HepG2 (cell line): ENCODE results near the gene CDK5R1. TPM values are rescaled to one million over a fixed set of nuclear protein-coding genes. Genes with fewer than 3 reads are reported as not detected.

ENCODE experiments used
- ATAC-seq: fragments of 200-7000 bp; cut with Tn5 transposase; 3 replicates; pipeline ENCODE4 v1.9.1; 2020; ENCODE audit warnings: mild to moderate bottlenecking, moderate library complexity
- BruUV-seq: library from RNA; stranded (reverse); fragments of 400-500 nt; replicated peaks from 2 replicates; lab custom pipeline; 2021; lab: Mats Ljungman, UMichigan
- CTCF ChIA-PET: fragments of 300-600 bp; formaldehyde crosslinking; extraction: SDS; loops from one replicate; lab custom pipeline; 2021; ENCODE audit warnings: low total read pairs, inconsistent platforms, low intra/inter-chr PET ratio; lab: Yijun Ruan, JAX
- POLR2A ChIA-PET: fragments of 350-600 bp; sonication (Branson Sonifier 250); formaldehyde crosslinking; loops from one replicate; lab custom pipeline; 2020; ENCODE audit warnings: antibody characterized with exemption, inconsistent platforms; lab: Yijun Ruan, JAX
- DNase-seq: peaks from one replicate; pipeline ENCODE4 v3.0.0-alpha.2; 2015; ENCODE audit warnings: low spot score
- FAIRE-seq: peaks from 3 replicates; lab custom pipeline; 2011; peaks lifted over from hg19 to GRCh38; lab: Jason Lieb, UNC
- H2AFZ ChIP-seq: one replicate; pipeline ENCODE4 v1.6.1; 2011; ENCODE audit warnings: low read length, inconsistent platforms
- H3K27ac ChIP-seq: fragments of 300-600 bp; 3 replicates; pipeline ENCODE4 v1.8.0; 2011; ENCODE audit warnings: mixed run types, mild to moderate bottlenecking, mixed read lengths, low read length, inconsistent platforms; ENCODE audit not compliant: insufficient read depth; ENCODE audit errors: extremely low read length
- H3K27me3 ChIP-seq, 2 experiments: fragments of 200-600 bp in 1 of 2; 2 replicates in 1 of 2; 3 replicates in 1 of 2; pipeline versions ENCODE4 v1.6.0 to v1.8.0; 2011; ENCODE audit warnings: low read length in 2 of 2, mild to moderate bottlenecking in 2 of 2, moderate library complexity in 2 of 2, inconsistent platforms in 1 of 2; ENCODE audit not compliant: insufficient read depth in 2 of 2, control insufficient read depth in 1 of 2
- H3K36me3 ChIP-seq, 2 experiments: fragments of 200-600 bp in 1 of 2; replicated peaks in 1 of 2; 2 replicates in 1 of 2; 3 replicates in 1 of 2; pipeline versions ENCODE4 v1.5.1 to v1.8.0; 2011; ENCODE audit warnings: low read length in 2 of 2, inconsistent platforms in 1 of 2; ENCODE audit not compliant: insufficient read depth in 2 of 2, control insufficient read depth in 1 of 2
- H3K4me1 ChIP-seq: 2 replicates; pipeline ENCODE4 v1.5.1; 2012; ENCODE audit warnings: low read length, inconsistent platforms; ENCODE audit not compliant: insufficient read depth
- H3K4me2 ChIP-seq: 2 replicates; pipeline ENCODE4 v1.6.0; 2011; ENCODE audit warnings: low read depth, low read length, inconsistent platforms
- H3K4me3 ChIP-seq, 3 experiments: fragments of 200-600 bp in 1 of 3; sonication (generic), shearing (Covaris generic) in 1 of 3; replicated peaks in 1 of 3; 2 replicates each; pipeline ENCODE4 v1.5.1; 2011 to 2016; ENCODE audit warnings: low read length in 3 of 3, inconsistent platforms in 2 of 3, low read depth in 2 of 3, mild to moderate bottlenecking in 2 of 3, control low read depth in 1 of 3, mixed read lengths in 1 of 3; ENCODE audit not compliant: insufficient read depth in 1 of 3
- H3K79me2 ChIP-seq: one replicate; pipeline ENCODE4 v1.6.1; 2011; ENCODE audit warnings: low read length, inconsistent platforms; ENCODE audit not compliant: insufficient read depth
- H3K9ac ChIP-seq: 2 replicates; pipeline ENCODE4 v1.6.0; 2011; ENCODE audit warnings: mild to moderate bottlenecking, low read depth, low read length, inconsistent platforms; ENCODE audit not compliant: insufficient read depth
- H3K9me3 ChIP-seq: 2 replicates; pipeline ENCODE4 v1.5.1; 2012; ENCODE audit warnings: mild to moderate bottlenecking, low read length
- H4K20me1 ChIP-seq: 2 replicates; pipeline ENCODE4 v1.6.0; 2011; ENCODE audit warnings: inconsistent platforms, mild to moderate bottlenecking, low read length, moderate library complexity; ENCODE audit not compliant: insufficient read depth
- ELF3 ChIP-seq: IDR thresholded peaks from 2 replicates; pipeline ENCODE4 v1.6.1; 2016; ENCODE audit warnings: missing genetic modification reagents, missing compliant biosample characterization
- ELF4 ChIP-seq: sonication (generic); formaldehyde crosslinking; IDR thresholded peaks from 2 replicates; pipeline ENCODE4 v1.5.0; 2020; ENCODE audit warnings: missing genetic modification reagents, mild to moderate bottlenecking, moderate library complexity, borderline replicate concordance
- FOXK1 ChIP-seq: sonication (generic); formaldehyde crosslinking; IDR thresholded peaks from 2 replicates; pipeline ENCODE4 v1.4.0; 2020; ENCODE audit warnings: low read depth, missing genetic modification reagents, borderline replicate concordance
- GTF3A ChIP-seq: sonication (generic); formaldehyde crosslinking; conservative IDR thresholded peaks from 2 replicates; pipeline ENCODE4 v1.4.0; 2020; ENCODE audit warnings: mild to moderate bottlenecking, missing genetic modification reagents
- HHEX ChIP-seq: IDR thresholded peaks from 2 replicates; pipeline ENCODE4 v1.6.1; 2016; ENCODE audit warnings: control low read depth
- IKZF1 ChIP-seq: fragments of 450-650 bp; IDR thresholded peaks from 2 replicates; pipeline ENCODE4 v1.7.1; 2016
- MAFF ChIP-seq: IDR thresholded peaks from 2 replicates; pipeline ENCODE4 v1.6.1; 2011; ENCODE audit warnings: low read depth, low read length, improper control_type of control experiment
- PCBP1 ChIP-seq: fragments of 200-400 bp; formaldehyde crosslinking; IDR thresholded peaks from 2 replicates; pipeline ENCODE4 v1.6.1; 2017; ENCODE audit warnings: mild to moderate bottlenecking, low read depth, low read length, borderline replicate concordance
- PHB2 ChIP-seq: fragments of 450-650 bp; IDR thresholded peaks from 2 replicates; pipeline ENCODE4 v1.6.1; 2018; ENCODE audit not compliant: partially characterized antibody
- RBM22 ChIP-seq: fragments of 200-400 bp; formaldehyde crosslinking; optimal IDR thresholded peaks from 2 replicates; pipeline ENCODE3; 2017; ENCODE audit warnings: mild to moderate bottlenecking, low read length, moderate library complexity
- RORA ChIP-seq: sonication (generic); formaldehyde crosslinking; IDR thresholded peaks from 2 replicates; pipeline ENCODE4 v1.5.0; 2020; ENCODE audit warnings: mild to moderate bottlenecking, missing genetic modification reagents, moderate library complexity
- SALL1 ChIP-seq: sonication (generic); formaldehyde crosslinking; IDR thresholded peaks from 2 replicates; pipeline ENCODE4 v1.8.0; 2022; ENCODE audit warnings: mild to moderate bottlenecking, missing genetic modification reagents
- SOX13 ChIP-seq, 3 experiments: fragments of 450-650 bp in 1 of 3; sonication (generic) in 1 of 3; formaldehyde crosslinking in 1 of 3; IDR thresholded peaks in 2 of 3; conservative IDR thresholded peaks in 1 of 3; 2 replicates each; pipeline versions ENCODE4 v1.5.0 to v1.6.1; 2016 to 2020; ENCODE audit warnings: antibody characterized with exemption in 1 of 3, mild to moderate bottlenecking in 1 of 3, missing compliant biosample characterization in 1 of 3, missing genetic modification reagents in 1 of 3, moderate library complexity in 1 of 3
- ZBTB20 ChIP-seq: sonication (generic); formaldehyde crosslinking; IDR thresholded peaks from 2 replicates; pipeline ENCODE4 v1.8.1; 2023; ENCODE audit warnings: missing genetic modification reagents, low read depth, mild to moderate bottlenecking, borderline replicate concordance
- ZMYM3 ChIP-seq: sonication (generic); formaldehyde crosslinking; IDR thresholded peaks from 2 replicates; pipeline ENCODE4 v1.5.1; 2020; ENCODE audit warnings: mild to moderate bottlenecking, missing genetic modification reagents
- ZNF564 ChIP-seq: sonication (generic); formaldehyde crosslinking; IDR thresholded peaks from 2 replicates; pipeline ENCODE4 v1.8.1; 2023; ENCODE audit warnings: mild to moderate bottlenecking, missing genetic modification reagents
- whole genome bisulfite sequencing: methylation state at CpG from one replicate; pipeline ENCODE4 v1.1.6; 2017; ENCODE audit warnings: low lambda C conversion rate; 5-methylcytosine and 5-hydroxymethylcytosine counted together
- in situ Hi-C: cut with HindIII; loops from 2 replicates; pipeline ENCODE4 v1.10.0; 2017; ENCODE audit warnings: low pct_unique_long_range_greater_than_20kb; ENCODE audit not compliant: extremely low pct_ligation_motif_present
- intact Hi-C: fragments of 100-400 bp; cut with micrococcal nuclease; formaldehyde crosslinking; loops from one replicate; pipeline ENCODE4 v1.10.0; 2022; ENCODE audit not compliant: unreplicated experiment
- polyA plus RNA-seq, 8 experiments: library from polyadenylated mRNA; depleted of rRNA in 3 of 8; stranded (reverse) in 7 of 8; unstranded in 1 of 8; fragments of >200 nt; fragmentation: Illumina TruSeq in 4 of 8; extraction: Trizol in 4 of 8; gene quantifications; 2 replicates each; pipeline versions ENCODE4 v1.2.1 to v1.2.3, GENCODE V29; 2011 to 2016; ENCODE audit warnings: low read depth in 4 of 8, missing spikeins in 1 of 8, mixed read lengths in 1 of 8; ENCODE audit not compliant: insufficient read depth in 1 of 8
- total RNA-seq, 5 experiments: library from RNA; depleted of rRNA; stranded (reverse); fragments of >200 nt; fragmentation: Illumina TruSeq; extraction: Trizol; gene quantifications; 2 replicates each; pipeline ENCODE4 v1.2.3, GENCODE V29; 2016; ENCODE audit warnings: low read depth in 1 of 5
- TF ChIP-seq, protein P1 (sequence below): sonication (generic); formaldehyde crosslinking; conservative IDR thresholded peaks from 2 replicates; pipeline ENCODE4 v1.8.0; 2022; ENCODE audit warnings: missing genetic modification reagents
- TF ChIP-seq, protein P2 (sequence below): IDR thresholded peaks from 2 replicates; pipeline ENCODE4 v1.6.1; 2016; ENCODE audit warnings: low read depth

Gene CDK5R1
- total and polyA plus RNA-seq, 2 of the 13 experiments (the other 11 are each of a cell fraction or from before 2014, with no cell fraction given) = 1.1 to 3.9 TPM

DNA sequence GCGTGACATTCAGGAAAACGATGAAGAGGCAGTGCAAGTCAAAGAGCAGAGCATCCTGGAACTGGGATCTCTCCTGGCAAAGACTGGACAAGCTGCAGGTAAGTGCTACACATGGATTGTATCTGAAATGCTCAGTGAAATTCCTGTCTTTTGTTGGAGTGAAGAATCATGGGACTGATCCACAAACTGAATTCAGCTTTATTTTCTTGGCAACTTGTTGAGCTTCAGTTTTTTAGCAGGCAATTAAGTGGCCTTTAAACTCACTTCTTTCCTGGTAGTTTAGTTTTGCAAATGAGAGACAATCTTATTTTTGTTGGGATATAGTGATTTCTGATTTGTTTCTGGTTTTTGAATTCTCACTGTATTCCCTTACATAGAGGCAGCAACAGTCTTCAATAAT lies 39.8 kb upstream of the CDK5R1 start:
- DNase-seq (no peak), ATAC-seq (no peak), FAIRE-seq (peak; percentile 15)
- in situ Hi-C loops (no loop called here), intact Hi-C loops (no loop called here)
- peaks cover 57% of the 10 kb centered on the region for H3K79me2 ChIP-seq
- H3K4me1 ChIP-seq = peaks cover 38% of the 10 kb centered on the region
- peaks cover 7 to 35% of the 10 kb centered on the region in 2 experiments for H3K36me3 ChIP-seq
- TF ChIP-seq ZMYM3 (no peak), MAFF (no peak), ZNF564 (CRISPR knock-in tag) (no peak), PCBP1 (no peak), SOX13 (IDR thresholded peaks at IDR 0.05) (no peak), SOX13 (CRISPR knock-in tag; conservative IDR thresholded peaks at IDR 0.05 in 1 of 2, IDR thresholded peaks at IDR 0.05 in 1 of 2) (no peak), IKZF1 (no peak), PHB2 (no peak), RORA (CRISPR knock-in tag) (no peak), ZBTB20 (CRISPR knock-in tag) (no peak), FOXK1 (no peak), ELF3 (CRISPR knock-in tag) (no peak), RBM22 (no peak), ELF4 (CRISPR knock-in tag) (no peak), GTF3A (CRISPR knock-in tag) (no peak), SALL1 (CRISPR knock-in tag) (no peak), HHEX (CRISPR knock-in tag) (no peak)
- TF ChIP-seq, protein P1, sequence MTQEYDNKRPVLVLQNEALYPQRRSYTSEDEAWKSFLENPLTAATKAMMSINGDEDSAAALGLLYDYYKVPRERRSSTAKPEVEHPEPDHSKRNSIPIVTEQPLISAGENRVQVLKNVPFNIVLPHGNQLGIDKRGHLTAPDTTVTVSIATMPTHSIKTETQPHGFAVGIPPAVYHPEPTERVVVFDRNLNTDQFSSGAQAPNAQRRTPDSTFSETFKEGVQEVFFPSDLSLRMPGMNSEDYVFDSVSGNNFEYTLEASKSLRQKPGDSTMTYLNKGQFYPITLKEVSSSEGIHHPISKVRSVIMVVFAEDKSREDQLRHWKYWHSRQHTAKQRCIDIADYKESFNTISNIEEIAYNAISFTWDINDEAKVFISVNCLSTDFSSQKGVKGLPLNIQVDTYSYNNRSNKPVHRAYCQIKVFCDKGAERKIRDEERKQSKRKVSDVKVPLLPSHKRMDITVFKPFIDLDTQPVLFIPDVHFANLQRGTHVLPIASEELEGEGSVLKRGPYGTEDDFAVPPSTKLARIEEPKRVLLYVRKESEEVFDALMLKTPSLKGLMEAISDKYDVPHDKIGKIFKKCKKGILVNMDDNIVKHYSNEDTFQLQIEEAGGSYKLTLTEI (CRISPR knock-in tag) = no peak
- TF ChIP-seq, protein P2, sequence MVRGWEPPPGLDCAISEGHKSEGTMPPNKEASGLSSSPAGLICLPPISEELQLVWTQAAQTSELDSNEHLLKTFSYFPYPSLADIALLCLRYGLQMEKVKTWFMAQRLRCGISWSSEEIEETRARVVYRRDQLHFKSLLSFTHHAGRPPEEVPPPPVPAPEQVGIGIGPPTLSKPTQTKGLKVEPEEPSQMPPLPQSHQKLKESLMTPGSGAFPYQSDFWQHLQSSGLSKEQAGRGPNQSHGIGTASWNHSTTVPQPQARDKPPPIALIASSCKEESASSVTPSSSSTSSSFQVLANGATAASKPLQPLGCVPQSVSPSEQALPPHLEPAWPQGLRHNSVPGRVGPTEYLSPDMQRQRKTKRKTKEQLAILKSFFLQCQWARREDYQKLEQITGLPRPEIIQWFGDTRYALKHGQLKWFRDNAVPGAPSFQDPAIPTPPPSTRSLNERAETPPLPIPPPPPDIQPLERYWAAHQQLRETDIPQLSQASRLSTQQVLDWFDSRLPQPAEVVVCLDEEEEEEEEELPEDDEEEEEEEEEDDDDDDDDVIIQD (CRISPR knock-in tag) = no peak
- H3K27ac ChIP-seq = no peak overlapping the region
- no TSS peak for BruUV-seq
- H3K9ac ChIP-seq = no peak overlapping the region
- H3K4me2 ChIP-seq = peak overlapping the region; percentile 37
- POLR2A ChIA-PET = no interaction called here
- no peak overlapping the region for H3K4me3 ChIP-seq
- H4K20me1 ChIP-seq = peaks cover 15% of the 10 kb centered on the region
- CTCF ChIA-PET = no interaction called here
- 82% methylated on average over 2 of the region's 2 CpGs for WGBS
- no peaks in the 10 kb centered on the region for H3K27me3 ChIP-seq
- no peak overlapping the region for H2AFZ ChIP-seq
- H3K9me3 ChIP-seq = no peaks in the 10 kb centered on the region
